ENCODE measurements around the gene COL2A1. TPM values are rescaled to one million over a fixed set of nuclear protein-coding genes. Genes with fewer than 3 reads are reported as not detected.

Gene COL2A1
- 1 to 10 TPM in 1 of 4 donors, under 1 TPM in 1, not detected in 2; 0.15 to 1.9 TPM for total RNA-seq

DNA sequence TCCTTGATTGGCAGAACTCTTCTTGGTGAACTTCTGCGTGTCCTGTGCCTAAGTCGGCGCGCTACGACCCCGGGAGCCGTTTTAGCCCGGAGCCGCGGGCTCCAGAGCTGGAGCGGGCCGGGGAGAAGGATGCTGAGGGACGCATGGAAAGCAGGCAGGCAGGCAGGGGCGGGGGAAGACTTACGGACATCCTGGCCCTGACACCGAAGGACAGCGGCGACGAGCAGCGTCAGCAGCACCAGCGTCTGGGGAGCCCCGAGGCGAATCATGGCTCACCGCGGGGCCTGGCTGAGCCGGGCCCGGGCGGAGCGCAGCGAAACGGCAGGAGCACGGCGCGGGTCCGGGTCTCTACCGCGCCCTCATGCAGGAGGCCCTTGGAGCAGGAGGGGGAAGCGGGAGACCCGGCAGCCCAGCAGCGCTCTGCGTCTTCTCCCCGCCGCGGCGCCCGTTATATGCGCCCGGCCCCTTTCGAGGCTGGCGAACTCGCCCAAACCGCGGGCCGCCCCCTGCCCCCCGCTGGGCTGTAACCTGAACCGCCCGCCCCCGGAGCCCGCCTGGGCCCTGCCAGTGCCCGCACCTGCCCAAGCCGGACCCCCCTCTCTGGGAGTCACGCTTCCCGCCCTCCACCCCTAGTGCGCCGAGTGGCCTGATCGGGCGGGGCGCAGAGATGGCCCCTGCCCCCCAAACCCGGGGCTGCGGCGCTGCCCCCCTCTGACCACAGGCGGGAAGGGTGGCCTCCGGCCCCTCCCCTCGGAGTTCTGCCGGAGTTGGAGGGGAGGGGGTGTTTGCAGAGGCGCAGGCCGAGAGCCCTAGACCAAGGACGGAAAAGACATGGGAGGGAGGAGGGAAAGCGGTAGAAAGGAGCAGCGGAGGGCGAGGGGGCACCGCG is at the start of gene COL2A1:
TSS of gene COL2A1 (minus strand) at position 424 of the 889 bp plus-strand sequence. CDS start at position 269, 155 bp downstream.
- H3K4me1 ChIP-seq, result peaks cover 4 to 20% of the 10 kb centered on the region in 2 donors
- DNase-seq, result no peak
- intact Hi-C loops (cut with DNase I; ENCODE audit: low total_unique reads), result no loop called here
- peak within 1 kb of the TSS in 1 of 2 donors; percentile 7 for H3K4me3 ChIP-seq
- H3K27ac ChIP-seq, result no peak within 1 kb of the TSS
- no peaks in the 10 kb centered on the region for H3K9me3 ChIP-seq
- TF ChIP-seq POLR2A (IDR thresholded peaks at IDR 0.05), result no peak
- no peak for TF ChIP-seq CTCF (IDR thresholded peaks at IDR 0.05)
- peaks cover 11 to 15% of the 10 kb centered on the region in 2 donors for H3K27me3 ChIP-seq
- no peaks in the 10 kb centered on the region for H3K36me3 ChIP-seq

DNA sequence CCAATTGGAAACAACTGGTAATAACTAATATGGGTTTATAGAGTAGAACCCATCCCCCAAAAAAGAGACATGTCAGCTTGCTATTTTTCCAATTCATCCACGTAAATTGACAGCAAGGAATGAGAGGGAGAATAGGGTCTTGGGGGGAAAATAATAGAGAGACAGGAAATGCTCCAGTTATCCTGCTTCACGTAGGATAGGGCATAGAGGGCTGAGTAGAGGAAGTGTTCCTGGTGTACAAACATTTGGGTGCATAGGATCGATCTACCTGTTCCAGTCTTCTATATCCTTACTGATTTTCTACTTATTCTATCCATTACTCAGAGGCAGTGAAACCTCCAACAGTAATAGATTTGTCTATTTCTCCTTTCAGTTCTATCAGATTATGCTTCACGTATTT is 49.6 kb upstream of the COL2A1 start:
- no peak overlapping the region for H3K4me3 ChIP-seq
- no peak overlapping the region for H3K27ac ChIP-seq
- no peak for TF ChIP-seq POLR2A (IDR thresholded peaks at IDR 0.05)
- no peak for TF ChIP-seq CTCF (IDR thresholded peaks at IDR 0.05)
- no peak for DNase-seq
- H3K27me3 ChIP-seq, result no peaks in the 10 kb centered on the region
- intact Hi-C loops (cut with DNase I; ENCODE audit: low total_unique reads), result no loop called here
- no peaks in the 10 kb centered on the region for H3K9me3 ChIP-seq
- no peaks in the 10 kb centered on the region for H3K36me3 ChIP-seq
- no peaks in the 10 kb centered on the region for H3K4me1 ChIP-seq

DNA sequence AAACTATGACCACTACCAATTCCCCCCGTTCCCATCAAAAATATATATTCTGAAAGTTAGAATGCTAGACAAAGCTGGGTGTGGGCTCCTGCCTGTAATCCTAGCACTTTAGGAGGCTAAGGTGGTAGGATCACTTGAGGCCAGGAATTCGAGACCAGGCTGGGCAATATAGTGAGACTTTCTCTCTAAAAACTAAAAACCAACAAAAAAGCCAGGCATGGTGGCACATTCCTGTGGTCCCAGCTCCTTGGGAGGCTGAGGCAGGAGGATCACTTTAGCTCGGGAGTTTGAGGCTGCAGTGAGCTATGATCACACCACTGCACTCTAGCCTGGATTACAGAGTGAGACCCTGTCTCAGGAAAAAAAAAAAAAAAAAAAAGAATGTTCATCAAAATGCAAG is 48.8 kb upstream of the COL2A1 start:
- no peak for TF ChIP-seq POLR2A (IDR thresholded peaks at IDR 0.05)
- no peak for TF ChIP-seq CTCF (IDR thresholded peaks at IDR 0.05)
- H3K27ac ChIP-seq, result no peak overlapping the region
- H3K4me3 ChIP-seq, result no peak overlapping the region
- H3K27me3 ChIP-seq, result no peaks in the 10 kb centered on the region
- H3K9me3 ChIP-seq, result no peaks in the 10 kb centered on the region
- DNase-seq, result no peak
- intact Hi-C loops (cut with DNase I; ENCODE audit: low total_unique reads), result no loop called here
- no peaks in the 10 kb centered on the region for H3K36me3 ChIP-seq
- H3K4me1 ChIP-seq, result no peaks in the 10 kb centered on the region

- no peak for DNase-seq
- H3K27ac ChIP-seq, result no peak overlapping the region
- H3K27me3 ChIP-seq, result no peaks in the 10 kb centered on the region
- no peak overlapping the region for H3K4me3 ChIP-seq
- no peaks in the 10 kb centered on the region for H3K36me3 ChIP-seq
- H3K4me1 ChIP-seq, result no peaks in the 10 kb centered on the region
- intact Hi-C loops (cut with DNase I; ENCODE audit: low total_unique reads), result no loop called here
- TF ChIP-seq POLR2A (IDR thresholded peaks at IDR 0.05) (no peak), CTCF (IDR thresholded peaks at IDR 0.05) (no peak)
- no peaks in the 10 kb centered on the region for H3K9me3 ChIP-seq
These were observed 47.4 kb upstream of the COL2A1 start for GRCh38 chr12:48051681-48052080.

GRCh38 chr12:48050174-48050573 is 45.9 kb upstream of the COL2A1 start:
- Histone ChIP-seq H3K36me3 (no peaks in the 10 kb centered on the region), H3K9me3 (no peaks in the 10 kb centered on the region), H3K27me3 (no peaks in the 10 kb centered on the region), H3K4me1 (no peaks in the 10 kb centered on the region), H3K27ac (no peak overlapping the region), H3K4me3 (no peak overlapping the region)
- no peak for DNase-seq
- TF ChIP-seq CTCF (IDR thresholded peaks at IDR 0.05) (no peak), POLR2A (IDR thresholded peaks at IDR 0.05) (no peak)
- intact Hi-C loops (cut with DNase I; ENCODE audit: low total_unique reads), result no loop called here

Measured in uterus (tissue), 4 donors.